T-helper 2 cell treated with Interferon-gamma antibody and Interleukin-4, amounts not matched to agents 5 μg/mL and 100 μg/mL, for 36 hours (primary cell): Measurements from ENCODE around the gene EPHA3.

ENCODE experiments used
- DNase-seq: peaks from one replicate; pipeline ENCODE4 v3.0.0; 2021; ENCODE audit warnings: low spot score
- H3K27ac Mint-ChIP-seq: one replicate; pipeline ENCODE4 v1.8.0; 2021; ENCODE audit warnings: mild to moderate bottlenecking, mixed read lengths
- H3K27me3 Mint-ChIP-seq: one replicate; pipeline ENCODE4 v1.8.0; 2021; ENCODE audit warnings: low read depth, mixed read lengths
- H3K36me3 Mint-ChIP-seq: one replicate; pipeline ENCODE4 v1.8.0; 2021; ENCODE audit warnings: low read depth, mixed read lengths
- H3K4me1 Mint-ChIP-seq: one replicate; pipeline ENCODE4 v1.8.0; 2021; ENCODE audit warnings: low read depth, mixed read lengths
- H3K4me3 Mint-ChIP-seq: one replicate; pipeline ENCODE4 v1.8.0; 2022; ENCODE audit warnings: mild to moderate bottlenecking, moderate library complexity, mixed read lengths
- H3K9me3 Mint-ChIP-seq: one replicate; pipeline ENCODE4 v1.8.0; 2021; ENCODE audit warnings: mixed read lengths

EPHA3 gene

GRCh38 chr3:89107461-89108290 lies at the start of gene EPHA3:
Gene EPHA3, plus strand, starts transcription at chr3:89107621. Its CDS starts 128 bp downstream, at chr3:89107749.
- no peaks in the 10 kb centered on the region for H3K9me3 Mint-ChIP-seq
- H3K4me1 Mint-ChIP-seq = peaks cover 11% of the 10 kb centered on the region
- no peaks in the 10 kb centered on the region for H3K36me3 Mint-ChIP-seq
- no peak within 1 kb of the TSS for H3K27ac Mint-ChIP-seq
- peak within 1 kb of the TSS; percentile 67 for H3K4me3 Mint-ChIP-seq
- peaks cover 19% of the 10 kb centered on the region for H3K27me3 Mint-ChIP-seq
- peak; percentile 33 for DNase-seq

DNA sequence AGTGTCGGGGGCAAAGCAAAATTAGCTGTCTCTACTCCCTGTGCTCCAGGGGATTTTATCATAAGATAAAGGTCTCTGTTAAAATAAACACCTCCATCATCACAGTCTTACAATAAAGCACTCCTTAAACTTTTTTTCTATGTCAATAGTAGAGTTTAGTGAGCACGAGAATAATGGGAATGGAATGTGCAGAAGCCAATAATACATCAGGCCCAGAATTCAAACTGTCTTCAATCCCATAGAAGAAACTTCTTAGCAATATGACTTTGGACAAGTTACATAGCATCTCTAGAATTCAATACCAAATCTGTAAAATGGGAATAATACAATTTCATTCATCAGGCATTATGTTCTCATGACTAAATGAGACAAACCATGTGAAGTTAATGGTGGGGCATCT lies 49.0 kb upstream of the EPHA3 start:
- H3K36me3 Mint-ChIP-seq = no peaks in the 10 kb centered on the region
- DNase-seq = no peak
- H3K9me3 Mint-ChIP-seq = no peaks in the 10 kb centered on the region
- no peak overlapping the region for H3K4me3 Mint-ChIP-seq
- H3K27me3 Mint-ChIP-seq = no peaks in the 10 kb centered on the region
- no peak overlapping the region for H3K27ac Mint-ChIP-seq
- no peaks in the 10 kb centered on the region for H3K4me1 Mint-ChIP-seq

GRCh38 chr3:89059211-89059925 lies 48.1 kb upstream of the EPHA3 start:
- Mint-ChIP-seq H3K36me3 (no peaks in the 10 kb centered on the region), H3K9me3 (no peaks in the 10 kb centered on the region), H3K27ac (no peak overlapping the region), H3K4me3 (no peak overlapping the region), H3K4me1 (no peaks in the 10 kb centered on the region), H3K27me3 (no peaks in the 10 kb centered on the region)
- DNase-seq = no peak

- H3K27me3 Mint-ChIP-seq = no peaks in the 10 kb centered on the region
- no peaks in the 10 kb centered on the region for H3K9me3 Mint-ChIP-seq
- H3K4me3 Mint-ChIP-seq = no peak overlapping the region
- no peaks in the 10 kb centered on the region for H3K4me1 Mint-ChIP-seq
- DNase-seq = no peak
- no peak overlapping the region for H3K27ac Mint-ChIP-seq
- H3K36me3 Mint-ChIP-seq = no peaks in the 10 kb centered on the region
Observed at GRCh38 chr3:89061259-89061658, 46.2 kb upstream of the EPHA3 start.

DNA sequence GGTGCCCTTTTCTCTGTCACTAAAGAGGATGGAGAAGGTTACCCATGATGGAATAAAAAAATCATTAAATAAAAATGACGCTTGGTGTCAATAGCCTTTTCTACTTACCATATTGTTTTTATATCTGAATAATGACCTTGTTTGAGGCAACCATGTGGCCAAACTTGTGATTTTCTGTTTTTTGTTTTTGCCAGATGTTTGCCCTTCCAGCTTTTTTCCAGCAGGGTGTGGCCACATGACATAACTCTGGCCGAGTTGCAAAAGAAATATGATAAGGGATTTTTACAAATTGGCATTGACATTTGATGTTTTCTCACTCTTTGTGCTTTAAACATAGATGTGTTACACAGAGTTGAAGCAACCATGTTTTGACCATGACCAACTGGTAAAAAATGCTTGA lies 39.7 kb upstream of the EPHA3 start:
- Mint-ChIP-seq H3K4me1 (no peaks in the 10 kb centered on the region), H3K36me3 (no peaks in the 10 kb centered on the region), H3K27me3 (no peaks in the 10 kb centered on the region), H3K9me3 (peaks cover 4% of the 10 kb centered on the region), H3K27ac (no peak overlapping the region), H3K4me3 (no peak overlapping the region)
- DNase-seq = no peak

GRCh38 chr3:89072642-89073041 lies 34.8 kb upstream of the EPHA3 start:
- Mint-ChIP-seq H3K4me3 (no peak overlapping the region), H3K9me3 (peaks cover 17% of the 10 kb centered on the region), H3K27ac (no peak overlapping the region), H3K4me1 (no peaks in the 10 kb centered on the region), H3K36me3 (no peaks in the 10 kb centered on the region), H3K27me3 (no peaks in the 10 kb centered on the region)
- no peak for DNase-seq

- no peak overlapping the region for H3K27ac Mint-ChIP-seq
- H3K27me3 Mint-ChIP-seq = no peaks in the 10 kb centered on the region
- peaks cover 4% of the 10 kb centered on the region for H3K9me3 Mint-ChIP-seq
- H3K4me1 Mint-ChIP-seq = no peaks in the 10 kb centered on the region
- no peak for DNase-seq
- H3K4me3 Mint-ChIP-seq = no peak overlapping the region
- H3K36me3 Mint-ChIP-seq = no peaks in the 10 kb centered on the region
Observed at GRCh38 chr3:89079944-89080343, 27.5 kb upstream of the EPHA3 start.

- Mint-ChIP-seq H3K9me3 (peaks cover 4% of the 10 kb centered on the region), H3K27me3 (no peaks in the 10 kb centered on the region), H3K4me1 (no peaks in the 10 kb centered on the region), H3K36me3 (no peaks in the 10 kb centered on the region), H3K4me3 (no peak overlapping the region), H3K27ac (no peak overlapping the region)
- no peak for DNase-seq
Observed at GRCh38 chr3:89087851-89088250, 19.6 kb upstream of the EPHA3 start.

DNA sequence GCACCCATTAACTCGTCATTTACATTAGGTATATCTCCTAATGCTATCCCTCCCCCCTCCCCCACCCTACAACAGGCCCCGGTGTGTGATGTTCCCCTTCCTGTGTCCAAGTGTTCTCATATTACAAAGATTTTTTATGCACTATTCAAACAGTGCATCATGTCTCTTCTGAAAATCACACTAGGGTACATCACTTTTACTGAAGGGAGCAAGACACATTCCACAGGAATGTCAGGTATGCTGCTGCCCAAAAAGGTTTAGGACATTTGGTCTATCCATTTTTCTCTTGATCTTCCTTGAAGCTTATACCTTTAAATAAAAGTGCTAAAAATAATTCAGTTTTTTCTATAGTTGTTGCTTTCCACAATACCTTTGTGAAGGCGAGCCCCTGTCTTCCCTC lies 9.2 kb upstream of the EPHA3 start:
- H3K4me3 Mint-ChIP-seq = no peak overlapping the region

GRCh38 chr3:89098964-89099585 lies 8.3 kb upstream of the EPHA3 start:
- no peak overlapping the region for H3K27ac Mint-ChIP-seq
- peak; percentile 22 for DNase-seq
- no peaks in the 10 kb centered on the region for H3K4me1 Mint-ChIP-seq
- H3K9me3 Mint-ChIP-seq = no peaks in the 10 kb centered on the region
- H3K36me3 Mint-ChIP-seq = no peaks in the 10 kb centered on the region
- no peak overlapping the region for H3K4me3 Mint-ChIP-seq
- H3K27me3 Mint-ChIP-seq = no peaks in the 10 kb centered on the region

More for the DNA sequence above, 9.2 kb upstream of the EPHA3 start:
- DNase-seq = no peak
- no peaks in the 10 kb centered on the region for H3K36me3 Mint-ChIP-seq
- no peaks in the 10 kb centered on the region for H3K9me3 Mint-ChIP-seq
- H3K27ac Mint-ChIP-seq = no peak overlapping the region
- no peaks in the 10 kb centered on the region for H3K4me1 Mint-ChIP-seq
- no peaks in the 10 kb centered on the region for H3K27me3 Mint-ChIP-seq

DNA sequence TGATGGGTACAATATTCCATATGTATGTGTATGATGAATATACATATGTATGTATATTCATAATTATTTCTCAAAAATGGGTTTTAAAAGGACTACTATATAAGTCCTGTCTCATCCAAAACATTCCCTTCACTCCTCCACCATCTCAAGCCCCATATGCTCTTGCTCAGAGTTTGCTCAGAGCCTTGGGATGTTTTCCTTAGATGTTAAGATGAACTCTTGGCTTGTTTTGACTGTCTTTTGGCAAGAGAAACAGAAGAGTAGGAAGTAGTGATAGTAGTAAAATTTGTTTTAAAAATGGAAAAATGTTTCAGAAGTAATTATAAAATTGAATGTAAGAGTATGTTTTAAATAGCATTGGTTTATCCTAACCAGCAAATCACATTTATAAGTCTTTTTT lies 6.2 kb upstream of the EPHA3 start:
- H3K27me3 Mint-ChIP-seq = no peaks in the 10 kb centered on the region
- no peak overlapping the region for H3K27ac Mint-ChIP-seq
- no peaks in the 10 kb centered on the region for H3K4me1 Mint-ChIP-seq
- no peaks in the 10 kb centered on the region for H3K9me3 Mint-ChIP-seq
- no peaks in the 10 kb centered on the region for H3K36me3 Mint-ChIP-seq
- no peak for DNase-seq
- no peak overlapping the region for H3K4me3 Mint-ChIP-seq

GRCh38 chr3:89101921-89102320 lies 5.5 kb upstream of the EPHA3 start:
- peaks cover 4% of the 10 kb centered on the region for H3K27me3 Mint-ChIP-seq
- no peaks in the 10 kb centered on the region for H3K36me3 Mint-ChIP-seq
- H3K4me1 Mint-ChIP-seq = no peaks in the 10 kb centered on the region
- H3K4me3 Mint-ChIP-seq = no peak overlapping the region
- H3K9me3 Mint-ChIP-seq = no peaks in the 10 kb centered on the region
- no peak for DNase-seq
- H3K27ac Mint-ChIP-seq = no peak overlapping the region

DNA sequence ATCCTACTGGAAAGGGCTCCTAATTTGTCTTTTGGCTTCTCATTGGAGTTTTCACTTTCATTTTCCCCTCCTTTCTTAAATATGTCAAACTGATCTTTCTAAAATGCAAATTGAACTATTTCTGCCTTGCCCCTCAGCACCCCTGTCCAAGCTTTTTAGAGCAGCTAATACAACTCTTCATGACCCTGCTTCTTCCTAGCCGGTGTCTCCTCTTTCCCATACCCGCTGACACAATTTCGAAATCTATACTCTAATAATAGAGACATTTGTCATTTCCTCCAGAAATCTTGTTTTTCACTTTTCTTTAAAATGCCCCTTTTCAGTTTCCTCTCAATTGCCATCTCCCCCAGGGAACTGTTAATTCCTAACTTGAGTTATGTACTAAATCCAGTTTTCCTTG lies 2.9 kb upstream of the EPHA3 start:
- no peak for DNase-seq
- H3K27ac Mint-ChIP-seq = no peak overlapping the region
- H3K36me3 Mint-ChIP-seq = no peaks in the 10 kb centered on the region
- peaks cover 19% of the 10 kb centered on the region for H3K27me3 Mint-ChIP-seq
- H3K9me3 Mint-ChIP-seq = no peaks in the 10 kb centered on the region
- H3K4me1 Mint-ChIP-seq = peaks cover 11% of the 10 kb centered on the region
- no peak overlapping the region for H3K4me3 Mint-ChIP-seq

GRCh38 chr3:89105503-89105902 lies 1.9 kb upstream of the EPHA3 start:
- Mint-ChIP-seq H3K36me3 (no peaks in the 10 kb centered on the region), H3K27me3 (peaks cover 19% of the 10 kb centered on the region), H3K9me3 (no peaks in the 10 kb centered on the region), H3K4me3 (no peak overlapping the region), H3K4me1 (peaks cover 11% of the 10 kb centered on the region), H3K27ac (no peak overlapping the region)
- no peak for DNase-seq
